ENCODE results near the gene SLC24A4. TPM values are rescaled to one million over a fixed set of nuclear protein-coding genes. Genes with fewer than 3 reads are reported as not detected.

SLC24A4 gene
- total RNA-seq, 1 experiment from 2014 or later: not detected

GRCh38 chr14:92456215-92457015 lies 133.4 kb downstream of the SLC24A4 start:
- Mint-ChIP-seq H3K27ac (ENCODE audit: low read depth, unreplicated experiment) (no peak overlapping the region), H3K4me3 (ENCODE audit: unreplicated experiment) (no peak overlapping the region), H3K36me3 (ENCODE audit: insufficient read depth, unreplicated experiment) (no peaks in the 10 kb centered on the region), H3K27me3 (ENCODE audit: insufficient read depth, unreplicated experiment) (no peaks in the 10 kb centered on the region), H3K4me1 (ENCODE audit: insufficient read depth, unreplicated experiment) (no peaks in the 10 kb centered on the region), H3K9me3 (ENCODE audit: unreplicated experiment) (no peaks in the 10 kb centered on the region)
- ChIA-PET POLR2A (no interaction called here), CTCF (interaction anchor here (0.6 to 1.6 kb wide), 5 partner anchors 9 to 394 kb away, joined by 3 to 7 read pairs (median 3); no protein-coding TSS in a partner anchor)
- peak; percentile 50 for TF ChIP-seq CTCF (IDR thresholded peaks at IDR 0.05; ENCODE audit: unreplicated experiment)
- DNase-seq (ENCODE audit: unreplicated experiment): peak; percentile 63
- intact Hi-C loops (cut with micrococcal nuclease): loop anchor here (1.0 to 5.0 kb wide), 4 partner anchors 151 to 321 kb away; no protein-coding TSS in a partner anchor
- BruUV-seq (replicated peaks): no TSS peak

- H3K27ac Mint-ChIP-seq (ENCODE audit: low read depth, unreplicated experiment): no peak overlapping the region
- no TSS peak for BruUV-seq (replicated peaks)
- intact Hi-C loops (cut with micrococcal nuclease): loop anchor here (5.0 kb wide), 3 partner anchors 150 to 300 kb away; no protein-coding TSS in a partner anchor
- H3K27me3 Mint-ChIP-seq (ENCODE audit: insufficient read depth, unreplicated experiment): no peaks in the 10 kb centered on the region
- no peak overlapping the region for H3K4me3 Mint-ChIP-seq (ENCODE audit: unreplicated experiment)
- POLR2A ChIA-PET: no interaction called here
- H3K9me3 Mint-ChIP-seq (ENCODE audit: unreplicated experiment): no peaks in the 10 kb centered on the region
- DNase-seq (ENCODE audit: unreplicated experiment): no peak
- H3K36me3 Mint-ChIP-seq (ENCODE audit: insufficient read depth, unreplicated experiment): no peaks in the 10 kb centered on the region
- no peaks in the 10 kb centered on the region for H3K4me1 Mint-ChIP-seq (ENCODE audit: insufficient read depth, unreplicated experiment)
- CTCF ChIA-PET: interaction anchor here (0.6 to 1.5 kb wide), 4 partner anchors 8 to 395 kb away, joined by 3 to 7 read pairs (median 3); no protein-coding TSS in a partner anchor
- no peak for TF ChIP-seq CTCF (IDR thresholded peaks at IDR 0.05; ENCODE audit: unreplicated experiment)
Observed at GRCh38 chr14:92457016-92457565, 134.1 kb downstream of the SLC24A4 start.

- H3K36me3 Mint-ChIP-seq (ENCODE audit: insufficient read depth, unreplicated experiment): no peaks in the 10 kb centered on the region
- no peak for TF ChIP-seq CTCF (IDR thresholded peaks at IDR 0.05; ENCODE audit: unreplicated experiment)
Observed at GRCh38 chr14:92458136-92459029, 135.4 kb downstream of the SLC24A4 start.

More at GRCh38 chr14:92458136-92459029, 135.4 kb downstream of the SLC24A4 start:
- no peaks in the 10 kb centered on the region for H3K27me3 Mint-ChIP-seq (ENCODE audit: insufficient read depth, unreplicated experiment)
- no peak overlapping the region for H3K4me3 Mint-ChIP-seq (ENCODE audit: unreplicated experiment)
- DNase-seq (ENCODE audit: unreplicated experiment): no peak
- no peaks in the 10 kb centered on the region for H3K4me1 Mint-ChIP-seq (ENCODE audit: insufficient read depth, unreplicated experiment)
- no peaks in the 10 kb centered on the region for H3K9me3 Mint-ChIP-seq (ENCODE audit: unreplicated experiment)
- intact Hi-C loops (cut with micrococcal nuclease): loop anchor here (5.0 kb wide), 3 partner anchors 149 to 301 kb away; no protein-coding TSS in a partner anchor
- POLR2A ChIA-PET: no interaction called here
- CTCF ChIA-PET: interaction anchor here (0.7 to 1.5 kb wide), 5 partner anchors 65 to 323 kb away, joined by 3 to 7 read pairs (median 3); no protein-coding TSS in a partner anchor
- H3K27ac Mint-ChIP-seq (ENCODE audit: low read depth, unreplicated experiment): no peak overlapping the region
- no TSS peak for BruUV-seq (replicated peaks)

Measured in MCF 10A (cell line).